ENCODE data around the gene NCAPD3.
"Not testable (repeated sequence)": the region's sequence is repeated elsewhere in the genome, so short reads cannot be mapped to it uniquely, and the experiment has no call there.

Gene NCAPD3

GRCh38 chr11:134224710-134225664 lies 1.2 kb upstream of the NCAPD3 start:
- no peak for DNase-seq

DNA sequence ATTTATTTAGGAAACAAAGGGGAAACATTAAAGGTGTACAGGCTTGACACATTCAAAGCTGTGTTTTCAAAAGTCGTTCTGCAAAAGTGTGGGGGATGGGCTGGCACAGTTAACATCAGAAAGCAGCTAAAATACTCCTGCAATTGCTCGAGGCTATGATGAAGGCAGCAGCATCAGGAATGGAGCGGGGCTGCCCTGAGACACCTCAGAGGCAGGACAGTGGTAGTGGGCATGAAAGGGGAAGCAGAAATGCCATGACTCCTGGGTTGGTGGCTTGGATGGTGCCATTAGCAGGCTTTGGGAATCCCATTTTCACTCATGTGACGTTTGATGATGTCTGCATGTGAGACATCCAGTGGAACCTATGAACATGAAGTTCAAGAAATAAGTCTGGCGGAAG lies 646 bp downstream of the NCAPD3 start:
- no peak for DNase-seq

GRCh38 chr11:134216816-134217215 lies 7.0 kb downstream of the NCAPD3 start:
- DNase-seq: no peak

GRCh38 chr11:134215836-134216235 lies 7.9 kb downstream of the NCAPD3 start:
- DNase-seq: no peak

DNA sequence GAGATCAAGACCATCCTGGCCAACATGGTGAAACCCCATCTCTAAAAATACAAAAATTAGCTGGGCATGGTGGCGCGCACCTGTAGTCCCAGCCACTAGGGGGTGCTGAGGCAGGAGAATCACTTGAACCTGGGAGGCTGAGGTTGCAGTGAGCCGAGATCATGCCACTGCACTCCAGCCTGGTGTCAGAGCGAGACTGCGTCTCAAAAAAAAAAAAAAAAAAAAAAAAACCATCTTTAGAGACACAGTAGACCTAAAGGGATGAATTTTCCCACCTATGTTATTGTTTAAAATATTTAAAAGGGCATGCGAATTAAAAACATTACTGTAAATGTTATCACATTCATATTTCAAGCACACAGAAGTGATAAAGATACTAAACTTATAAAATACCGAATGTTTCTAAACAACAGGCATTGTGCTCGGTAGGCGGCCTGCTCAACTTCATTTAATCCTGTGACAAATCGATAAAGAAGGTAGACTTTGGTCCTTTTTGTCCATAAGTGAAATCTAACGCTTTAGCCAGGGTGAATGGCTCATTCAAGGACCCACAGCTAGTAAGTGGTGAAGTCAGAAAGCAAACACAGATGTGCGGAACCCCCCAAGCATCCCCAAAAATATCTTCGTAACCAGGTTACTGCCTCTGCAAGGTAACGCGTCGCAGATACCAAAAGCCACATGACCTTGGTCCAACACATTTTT lies 16.1 kb downstream of the NCAPD3 start:
- no peak for DNase-seq

GRCh38 chr11:134206185-134206584 lies 17.6 kb downstream of the NCAPD3 start:
- no peak for DNase-seq

GRCh38 chr11:134205729-134206128 lies 18.0 kb downstream of the NCAPD3 start:
- DNase-seq: no peak

- DNase-seq: no peak
Measured at GRCh38 chr11:134202661-134203060, 21.1 kb downstream of the NCAPD3 start.

DNA sequence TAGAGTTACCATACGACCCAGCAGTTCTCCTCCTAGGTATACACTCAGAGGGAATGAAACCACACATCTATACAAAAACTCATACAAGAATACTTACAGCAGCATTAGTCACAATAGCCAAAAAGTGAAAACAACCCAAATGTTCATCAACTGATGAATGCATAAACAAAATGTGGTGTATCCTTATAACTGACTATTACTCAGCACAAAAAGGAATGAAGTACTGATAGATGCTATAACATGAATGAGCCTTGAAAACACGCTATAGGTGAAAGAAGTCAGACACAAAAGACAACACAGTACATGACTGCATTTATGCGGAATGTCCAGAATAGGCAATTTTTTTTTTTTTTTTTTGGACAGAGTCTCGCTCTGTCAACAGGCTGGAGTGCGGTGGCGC lies 23.1 kb downstream of the NCAPD3 start:
- DNase-seq: no peak

DNA sequence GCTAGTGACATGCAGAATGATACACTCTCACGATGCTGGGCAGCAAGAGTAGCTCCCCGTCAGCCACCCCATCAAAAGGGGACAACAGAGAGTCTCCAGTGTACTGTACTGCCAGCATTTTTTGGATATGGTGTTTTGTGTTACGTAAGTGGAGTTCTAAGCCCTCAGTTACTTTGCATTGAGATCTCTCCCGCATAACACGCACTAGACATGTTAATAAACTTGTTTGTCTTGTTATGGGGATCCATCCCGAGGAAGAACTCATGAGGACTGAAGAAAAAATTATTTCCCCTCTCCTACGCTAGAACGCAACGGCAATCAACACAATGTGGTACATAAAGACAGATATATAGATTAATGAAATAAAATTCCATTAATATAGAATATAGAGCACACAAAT lies 24.2 kb downstream of the NCAPD3 start:
- no peak for DNase-seq

DNA sequence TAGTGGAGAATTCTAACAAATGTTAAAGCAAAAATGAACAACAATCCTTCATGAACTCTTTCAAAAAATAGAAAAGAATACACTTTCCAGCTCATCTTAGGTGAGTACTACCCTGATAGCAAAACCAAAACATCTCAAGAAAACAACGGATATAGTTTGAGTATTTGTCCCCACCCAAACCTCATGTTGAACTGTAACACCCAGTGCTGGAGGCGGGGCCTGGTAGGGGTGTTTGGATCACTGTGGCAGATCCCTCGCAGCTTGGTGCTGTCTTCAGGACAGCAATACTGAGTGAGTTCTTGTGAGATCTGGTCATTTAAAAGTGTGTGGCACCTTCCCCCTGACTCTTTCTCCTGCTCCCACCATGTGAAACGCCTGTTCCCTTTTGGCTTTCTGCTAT lies 27.0 kb downstream of the NCAPD3 start:
- no peak for DNase-seq

DNA sequence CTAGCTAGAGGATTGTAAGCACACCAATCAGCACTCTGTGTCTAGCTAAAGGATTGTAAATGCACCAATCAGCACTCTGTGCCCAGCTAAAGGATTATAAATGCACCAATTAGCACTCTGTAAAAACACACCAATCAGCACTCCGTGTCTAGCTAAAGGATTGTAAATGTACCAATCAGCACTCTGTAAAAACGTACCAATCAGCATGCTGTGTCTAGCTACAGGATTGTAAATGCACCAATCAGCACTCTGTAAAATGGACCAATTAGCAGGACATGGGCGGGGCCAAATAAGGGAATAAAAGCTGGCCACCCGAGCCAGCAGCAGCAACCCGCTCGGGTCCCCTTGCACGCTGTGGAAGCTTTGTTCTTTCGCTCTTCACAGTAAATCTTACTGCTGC lies 35.7 kb downstream of the NCAPD3 start:
- not testable (repeated sequence) for DNase-seq

DNA sequence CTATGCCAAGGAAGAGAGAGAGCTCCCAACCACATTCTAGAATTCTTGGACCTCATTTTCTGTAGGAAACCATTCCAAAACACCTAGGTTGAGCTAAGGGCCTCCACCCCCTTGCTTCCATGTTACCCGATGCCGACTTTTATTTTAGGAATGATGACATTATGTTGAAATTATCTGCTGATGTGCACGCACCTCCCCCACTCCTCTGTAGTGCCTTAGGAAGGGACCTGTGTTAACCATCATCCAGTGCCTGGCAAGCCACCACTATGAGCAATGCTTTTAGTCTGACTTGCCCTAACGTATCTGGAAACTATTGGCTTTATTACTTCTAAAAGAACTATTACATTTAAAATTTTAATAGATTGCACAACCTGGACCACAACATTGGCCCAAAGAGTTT lies 42.1 kb downstream of the NCAPD3 start:
- DNase-seq: no peak

- no peak for DNase-seq
Measured at GRCh38 chr11:134178032-134178674, 45.6 kb downstream of the NCAPD3 start.

- DNase-seq: no peak
Measured at GRCh38 chr11:134176284-134176683, 47.5 kb downstream of the NCAPD3 start.

- DNase-seq: no peak
Measured at GRCh38 chr11:134173296-134173695, 50.5 kb downstream of the NCAPD3 start.

- DNase-seq: no peak
Measured at GRCh38 chr11:134171951-134172350, 51.8 kb downstream of the NCAPD3 start.

GRCh38 chr11:134170919-134171281 lies 52.9 kb downstream of the NCAPD3 start:
- no peak for DNase-seq

- DNase-seq: no peak
Measured at GRCh38 chr11:134170177-134170918, 53.4 kb downstream of the NCAPD3 start.

- DNase-seq: no peak
Measured at GRCh38 chr11:134164490-134165370, 59.0 kb downstream of the NCAPD3 start.

- DNase-seq: no peak
Measured at GRCh38 chr11:134159652-134160051, 64.1 kb downstream of the NCAPD3 start.

- no peak for DNase-seq
Measured at GRCh38 chr11:134158023-134158422, 65.7 kb downstream of the NCAPD3 start.
